ENCODE data around the gene ABL1. TPM values are rescaled to one million over a fixed set of nuclear protein-coding genes. Genes with fewer than 3 reads are reported as not detected.

Gene ABL1
- total RNA-seq, 2 experiments from 2014 or later = 30.8 to 31.4 TPM

GRCh38 chr9:130810609-130811136 lies 24.4 kb upstream of the ABL1 start:
- POLR2A ChIA-PET = no interaction called here
- DNase-seq = no peak

DNA sequence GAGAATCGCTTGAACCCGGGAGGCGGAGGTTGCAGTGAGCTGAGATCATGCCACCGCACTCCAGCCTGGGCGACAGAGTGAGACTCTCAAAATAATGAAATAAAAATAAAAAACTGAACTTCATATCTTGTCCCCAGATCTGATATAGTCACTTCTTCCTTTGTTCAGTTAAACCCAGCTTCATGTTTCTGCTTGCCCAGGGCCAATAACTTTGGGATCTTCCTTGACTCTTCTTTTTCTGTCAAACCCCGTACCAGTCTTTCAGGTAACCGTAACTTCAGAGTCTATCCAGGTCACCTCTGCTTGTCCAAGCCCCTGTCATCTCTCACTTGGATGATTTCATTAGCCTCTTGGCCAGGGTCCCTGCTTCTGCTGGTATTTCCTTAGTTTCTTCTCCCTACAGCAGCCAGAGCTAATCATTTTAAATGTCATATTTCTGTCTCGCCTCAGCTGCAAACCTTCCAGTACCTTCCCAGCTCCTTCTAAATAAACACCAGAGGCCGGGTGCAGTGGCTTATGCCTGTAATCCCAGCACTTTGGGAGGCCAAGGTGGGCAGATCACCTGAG lies 19.7 kb upstream of the ABL1 start:
- ChIA-PET POLR2A (no interaction called here), CTCF (no interaction called here)
- no peak for DNase-seq
- no peak overlapping the region for H3K27ac Mint-ChIP-seq
- H3K4me3 Mint-ChIP-seq = no peak overlapping the region
- peaks cover 9% of the 10 kb centered on the region for H3K9me3 Mint-ChIP-seq
- H3K4me1 Mint-ChIP-seq = peaks cover 11% of the 10 kb centered on the region
- H3K27me3 Mint-ChIP-seq = no peaks in the 10 kb centered on the region
- H3K36me3 Mint-ChIP-seq (ENCODE audit: low read depth) = peaks cover 6% of the 10 kb centered on the region

More at GRCh38 chr9:130810609-130811136, 24.4 kb upstream of the ABL1 start:
- no peaks in the 10 kb centered on the region for H3K36me3 Mint-ChIP-seq (ENCODE audit: low read depth)
- no peaks in the 10 kb centered on the region for H3K27me3 Mint-ChIP-seq
- CTCF ChIA-PET = no interaction called here
- no peak overlapping the region for H3K27ac Mint-ChIP-seq
- H3K4me1 Mint-ChIP-seq = peaks cover 13% of the 10 kb centered on the region
- H3K9me3 Mint-ChIP-seq = peaks cover 2% of the 10 kb centered on the region
- no peak overlapping the region for H3K4me3 Mint-ChIP-seq

GRCh38 chr9:130817914-130818313 lies 17.1 kb upstream of the ABL1 start:
- POLR2A ChIA-PET = no interaction called here
- peaks cover 7% of the 10 kb centered on the region for H3K9me3 Mint-ChIP-seq
- no peak overlapping the region for H3K27ac Mint-ChIP-seq
- DNase-seq = no peak
- H3K4me1 Mint-ChIP-seq = peaks cover 11% of the 10 kb centered on the region
- H3K4me3 Mint-ChIP-seq = no peak overlapping the region
- no peaks in the 10 kb centered on the region for H3K27me3 Mint-ChIP-seq
- peaks cover 6% of the 10 kb centered on the region for H3K36me3 Mint-ChIP-seq (ENCODE audit: low read depth)
- CTCF ChIA-PET = no interaction called here

DNA sequence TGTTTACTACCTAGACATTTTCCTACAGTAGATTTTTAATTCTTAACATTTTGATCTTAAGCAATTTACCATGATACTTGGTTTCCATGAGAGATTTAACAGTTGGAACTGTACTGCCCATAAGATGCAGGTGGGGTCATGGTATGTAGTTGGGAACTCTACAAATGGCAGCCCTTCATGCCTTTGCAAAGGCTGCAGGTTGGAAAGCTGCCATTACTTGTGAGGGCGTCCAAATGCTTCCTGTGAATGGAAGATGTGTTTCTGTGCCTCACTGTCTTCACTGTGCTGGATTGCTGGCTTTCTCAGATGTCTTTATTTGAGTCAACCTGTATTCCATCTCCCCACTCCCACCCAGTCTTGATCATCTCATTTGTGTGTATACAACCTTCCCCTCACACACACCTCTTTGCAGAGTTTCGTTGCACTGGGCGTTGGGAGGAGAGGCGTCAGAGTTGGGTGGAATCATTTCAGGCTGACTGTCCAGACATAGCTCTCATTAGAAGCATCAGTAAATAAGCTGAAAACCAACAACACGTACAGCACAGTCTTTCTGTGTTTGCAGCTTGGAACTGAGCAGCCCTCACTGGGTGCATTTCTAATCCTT lies 14.8 kb upstream of the ABL1 start:
- POLR2A ChIA-PET = no interaction called here
- Mint-ChIP-seq H3K27me3 (no peaks in the 10 kb centered on the region), H3K36me3 (ENCODE audit: low read depth) (peaks cover 6% of the 10 kb centered on the region), H3K4me1 (peaks cover 6% of the 10 kb centered on the region), H3K27ac (no peak overlapping the region), H3K9me3 (peaks cover 7% of the 10 kb centered on the region), H3K4me3 (no peak overlapping the region)
- CTCF ChIA-PET = no interaction called here
- DNase-seq = no peak

DNA sequence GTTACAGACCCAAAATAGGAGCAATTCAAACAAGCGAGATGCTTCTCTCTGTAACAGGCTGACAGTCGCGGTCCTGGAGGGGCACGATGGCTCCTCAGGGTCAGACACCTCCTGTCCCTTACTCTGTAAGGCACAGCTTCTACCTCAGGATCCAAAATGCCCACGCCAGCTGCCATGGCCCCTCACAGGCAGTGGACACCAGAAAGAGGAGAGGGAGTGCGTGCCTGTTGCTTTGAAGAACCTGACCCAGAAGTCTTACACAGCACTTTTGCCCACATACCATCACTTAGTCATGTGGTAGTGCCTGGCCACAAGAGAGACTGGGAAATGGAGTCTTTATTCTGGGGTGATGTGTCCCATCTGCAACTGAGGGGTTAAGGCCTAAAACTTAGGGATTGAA lies 11.6 kb upstream of the ABL1 start:
- POLR2A ChIA-PET = no interaction called here

GRCh38 chr9:130824079-130824478 lies 11.0 kb upstream of the ABL1 start:
- ChIA-PET CTCF (no interaction called here), POLR2A (no interaction called here)
- no peaks in the 10 kb centered on the region for H3K27me3 Mint-ChIP-seq
- H3K36me3 Mint-ChIP-seq (ENCODE audit: low read depth) = no peaks in the 10 kb centered on the region
- DNase-seq = no peak
- no peak overlapping the region for H3K4me3 Mint-ChIP-seq
- no peak overlapping the region for H3K27ac Mint-ChIP-seq
- H3K9me3 Mint-ChIP-seq = peaks cover 5% of the 10 kb centered on the region
- H3K4me1 Mint-ChIP-seq = peaks cover 4% of the 10 kb centered on the region

More for the DNA sequence above, 11.6 kb upstream of the ABL1 start:
- no peaks in the 10 kb centered on the region for H3K36me3 Mint-ChIP-seq (ENCODE audit: low read depth)
- no peaks in the 10 kb centered on the region for H3K27me3 Mint-ChIP-seq
- H3K4me1 Mint-ChIP-seq = peaks cover 4% of the 10 kb centered on the region
- H3K4me3 Mint-ChIP-seq = no peak overlapping the region
- H3K27ac Mint-ChIP-seq = no peak overlapping the region
- peaks cover 2% of the 10 kb centered on the region for H3K9me3 Mint-ChIP-seq
- no peak for DNase-seq
- CTCF ChIA-PET = interaction anchor here (0.5 kb wide), 1 partner anchor 26 kb away, joined by 7 read pairs; no protein-coding TSS in a partner anchor

- Mint-ChIP-seq H3K4me1 (peaks cover 4% of the 10 kb centered on the region), H3K27me3 (no peaks in the 10 kb centered on the region), H3K9me3 (peaks cover 5% of the 10 kb centered on the region), H3K36me3 (ENCODE audit: low read depth) (no peaks in the 10 kb centered on the region), H3K27ac (no peak overlapping the region), H3K4me3 (no peak overlapping the region)
- DNase-seq = no peak
- CTCF ChIA-PET = no interaction called here
- POLR2A ChIA-PET = no interaction called here
These were observed 10.3 kb upstream of the ABL1 start for GRCh38 chr9:130824643-130825350.

DNA sequence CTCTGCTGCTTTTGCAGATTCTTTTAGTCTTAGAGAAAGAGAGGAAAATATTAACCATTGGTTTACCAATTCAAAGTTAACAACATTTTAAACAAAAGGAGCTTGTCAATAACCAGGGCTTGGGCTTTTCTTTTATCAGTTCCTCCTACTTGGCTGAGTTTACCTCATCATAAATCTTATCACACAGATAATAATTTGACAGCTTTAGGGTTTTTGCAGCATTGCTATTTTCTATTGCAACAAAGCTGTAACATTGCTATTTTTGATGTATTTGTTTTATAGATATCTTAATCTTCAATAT lies 9.8 kb upstream of the ABL1 start:
- Mint-ChIP-seq H3K27me3 (no peaks in the 10 kb centered on the region), H3K4me3 (no peak overlapping the region), H3K4me1 (peaks cover 4% of the 10 kb centered on the region), H3K36me3 (ENCODE audit: low read depth) (no peaks in the 10 kb centered on the region), H3K27ac (no peak overlapping the region), H3K9me3 (peaks cover 5% of the 10 kb centered on the region)
- POLR2A ChIA-PET = no interaction called here
- CTCF ChIA-PET = no interaction called here
- DNase-seq = no peak

DNA sequence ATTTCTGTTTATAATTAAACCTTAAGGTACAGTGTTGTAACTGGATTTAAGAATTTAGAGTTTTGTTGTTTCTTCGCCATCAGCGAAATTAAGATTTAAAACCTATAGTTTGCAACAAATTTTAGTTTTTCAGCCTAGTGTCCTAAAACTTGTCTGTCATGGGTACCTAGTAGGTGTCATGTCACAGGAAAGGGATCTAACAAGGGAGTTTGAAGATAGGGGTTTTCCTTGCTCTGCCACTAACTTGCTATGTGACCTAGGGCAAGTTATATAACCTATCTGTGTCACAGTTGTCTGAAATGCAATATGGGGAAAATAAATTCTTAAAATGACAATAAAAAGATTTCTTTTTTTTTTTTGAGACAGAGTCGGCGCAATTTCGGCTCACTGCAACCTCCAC lies 9.2 kb upstream of the ABL1 start:
- CTCF ChIA-PET = no interaction called here
- no peak overlapping the region for H3K27ac Mint-ChIP-seq
- no peaks in the 10 kb centered on the region for H3K36me3 Mint-ChIP-seq (ENCODE audit: low read depth)
- peaks cover 3% of the 10 kb centered on the region for H3K27me3 Mint-ChIP-seq
- H3K9me3 Mint-ChIP-seq = peaks cover 5% of the 10 kb centered on the region
- POLR2A ChIA-PET = no interaction called here
- no peak overlapping the region for H3K4me3 Mint-ChIP-seq
- no peak for DNase-seq
- H3K4me1 Mint-ChIP-seq = peaks cover 4% of the 10 kb centered on the region

GRCh38 chr9:130829762-130830161 lies 5.3 kb upstream of the ABL1 start:
- H3K27ac Mint-ChIP-seq = no peak overlapping the region
- DNase-seq = no peak
- peaks cover 5% of the 10 kb centered on the region for H3K9me3 Mint-ChIP-seq
- H3K4me1 Mint-ChIP-seq = peaks cover 7% of the 10 kb centered on the region
- H3K4me3 Mint-ChIP-seq = no peak overlapping the region
- H3K36me3 Mint-ChIP-seq (ENCODE audit: low read depth) = no peaks in the 10 kb centered on the region
- CTCF ChIA-PET = no interaction called here
- peaks cover 11% of the 10 kb centered on the region for H3K27me3 Mint-ChIP-seq
- POLR2A ChIA-PET = no interaction called here

DNA sequence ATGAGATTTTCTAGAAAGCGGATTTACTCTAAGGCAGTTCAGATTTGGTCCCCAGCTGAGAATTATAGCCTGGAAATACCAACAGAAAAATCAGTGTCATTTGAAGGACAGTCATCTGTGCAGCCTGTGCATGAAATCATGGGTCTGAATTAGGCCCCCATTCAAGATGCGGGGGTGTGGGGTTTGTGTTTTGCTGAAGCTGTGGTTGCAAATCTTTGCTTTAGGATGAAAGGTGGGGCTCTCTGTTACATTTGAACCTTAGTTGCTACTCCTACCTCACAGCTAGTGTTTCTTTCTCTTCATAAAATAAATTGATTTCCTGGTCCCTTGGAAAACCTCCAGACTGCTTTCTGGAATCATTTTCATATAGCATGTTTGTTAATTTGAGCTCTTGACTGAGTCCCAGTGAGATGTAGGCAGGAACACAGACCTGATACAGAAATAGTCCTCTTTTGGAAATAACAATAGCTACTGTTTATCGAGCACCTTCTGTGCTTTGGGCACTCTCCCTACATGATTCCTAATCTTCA lies 4.8 kb upstream of the ABL1 start:
- ChIA-PET CTCF (interaction anchor here (1.4 kb wide), 1 partner anchor 16 kb away, joined by 3 read pairs; no protein-coding TSS in a partner anchor), POLR2A (no interaction called here)
- Mint-ChIP-seq H3K27ac (no peak overlapping the region), H3K9me3 (peaks cover 5% of the 10 kb centered on the region), H3K4me3 (no peak overlapping the region), H3K36me3 (ENCODE audit: low read depth) (no peaks in the 10 kb centered on the region), H3K4me1 (peaks cover 7% of the 10 kb centered on the region), H3K27me3 (peaks cover 11% of the 10 kb centered on the region)
- no peak for DNase-seq

- CTCF ChIA-PET = interaction anchor here (1.4 kb wide), 1 partner anchor 17 kb away, joined by 3 read pairs; no protein-coding TSS in a partner anchor
- Mint-ChIP-seq H3K27me3 (peaks cover 12% of the 10 kb centered on the region), H3K27ac (no peak overlapping the region), H3K4me3 (no peak overlapping the region), H3K4me1 (peaks cover 12% of the 10 kb centered on the region), H3K36me3 (ENCODE audit: low read depth) (no peaks in the 10 kb centered on the region), H3K9me3 (peaks cover 5% of the 10 kb centered on the region)
- no peak for DNase-seq
- POLR2A ChIA-PET = no interaction called here
These were observed 4.0 kb upstream of the ABL1 start for GRCh38 chr9:130831077-130831476.

DNA sequence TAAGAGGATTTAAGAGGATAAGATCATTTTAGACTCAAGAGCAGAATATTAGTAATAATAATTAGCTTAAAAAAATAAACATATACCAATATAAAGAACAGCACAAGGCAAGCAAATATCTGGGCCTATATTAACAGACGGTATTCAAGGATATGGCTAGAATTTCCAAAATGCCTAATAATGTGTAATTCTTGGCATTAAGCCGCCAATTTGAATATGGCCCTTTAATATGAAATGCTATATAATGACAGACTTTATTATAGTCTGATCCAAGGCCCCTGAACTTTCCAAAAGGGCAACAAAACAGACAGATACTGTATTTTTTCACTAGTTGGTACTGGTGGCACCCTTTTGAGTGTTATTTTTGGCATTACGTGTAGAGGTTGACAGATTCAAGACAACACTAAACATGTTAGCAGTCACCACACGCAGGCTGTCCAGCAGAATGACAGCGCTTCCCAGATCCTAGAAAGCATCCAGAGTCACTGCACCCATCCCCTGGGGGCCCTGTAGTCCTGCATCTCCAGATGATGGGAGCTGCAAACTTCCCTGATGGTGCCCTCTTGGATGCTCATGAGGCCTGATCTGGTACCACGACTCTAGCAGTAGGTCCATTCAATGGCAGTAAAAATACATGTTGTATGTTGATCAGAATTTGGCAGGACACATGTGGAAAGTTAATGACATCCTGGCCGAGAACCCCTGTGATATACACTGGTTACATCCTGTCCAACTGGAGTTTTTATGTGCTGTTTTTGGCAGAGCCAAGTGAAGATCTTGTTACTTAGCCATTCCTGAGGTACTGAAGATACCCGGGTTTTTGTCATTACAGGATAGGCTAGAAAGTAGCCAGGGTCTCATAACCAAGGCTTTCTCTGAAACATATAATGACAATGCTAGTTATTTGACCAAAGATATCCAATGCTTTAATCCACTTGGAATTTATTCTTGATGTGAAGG lies 1.7 kb upstream of the ABL1 start:
- ChIA-PET POLR2A (no interaction called here), CTCF (interaction anchor here (0.8 to 1.3 kb wide), 2 partner anchors 62 to 132 kb away, joined by 3 read pairs; no protein-coding TSS in a partner anchor)
- Mint-ChIP-seq H3K36me3 (ENCODE audit: low read depth) (no peaks in the 10 kb centered on the region), H3K27ac (no peak overlapping the region), H3K4me3 (no peak overlapping the region), H3K4me1 (peaks cover 20% of the 10 kb centered on the region), H3K9me3 (peaks cover 5% of the 10 kb centered on the region), H3K27me3 (peaks cover 19% of the 10 kb centered on the region)
- DNase-seq = no peak

Data from activated CD4-positive, alpha-beta memory T cell treated with anti-CD3 and anti-CD28 coated beads, Interleukin-2, amount 10 ng/mL, durations not matched to agents 7 days and 5 days (primary cell).